GM21423 (cell line): ENCODE data around the gene VTN.
A peak's percentile ranks its signal among the peaks of the same experiment; 100 is the strongest.
"Not testable (repeated sequence)": the region's sequence is repeated elsewhere in the genome, so short reads cannot be mapped to it uniquely, and the experiment has no call there.

Experiments used
- ATAC-seq: cut with Tn5 transposase; IDR thresholded peaks from one replicate; pipeline ENCODE4 v1.9.1; 2021; ENCODE audit warnings: mild to moderate bottlenecking, moderate library complexity; ENCODE audit not compliant: unreplicated experiment

The VTN gene

GRCh38 chr17:28344011-28344410, 26.1 kb downstream of the VTN start:
- no peak for ATAC-seq

- no peak for ATAC-seq
Measured at GRCh38 chr17:28343491-28343932, 26.6 kb downstream of the VTN start.

DNA sequence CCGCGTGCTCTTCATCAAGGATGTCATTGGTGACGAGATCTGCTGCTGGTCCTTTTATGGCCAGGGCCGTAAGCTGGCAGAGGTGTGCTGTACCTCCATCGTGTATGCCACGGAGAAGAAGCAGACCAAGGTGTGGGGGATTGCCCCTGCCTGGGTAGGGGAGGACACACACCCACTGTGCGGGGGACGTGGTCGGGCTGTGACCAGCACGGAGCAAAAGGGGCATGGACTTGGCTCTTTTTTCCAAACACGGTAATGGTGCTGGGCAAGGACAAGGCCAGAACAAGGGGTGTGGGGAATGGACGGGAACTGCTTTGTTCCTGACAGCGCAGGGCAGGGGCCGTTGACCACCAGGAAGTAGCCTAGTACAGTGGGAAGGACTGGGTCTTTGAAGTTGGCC, 27.8 kb downstream of the VTN start:
- no peak for ATAC-seq

- ATAC-seq: no peak
Measured at GRCh38 chr17:28341516-28341915, 28.6 kb downstream of the VTN start.

GRCh38 chr17:28340374-28340773, 29.7 kb downstream of the VTN start:
- ATAC-seq: no peak

DNA sequence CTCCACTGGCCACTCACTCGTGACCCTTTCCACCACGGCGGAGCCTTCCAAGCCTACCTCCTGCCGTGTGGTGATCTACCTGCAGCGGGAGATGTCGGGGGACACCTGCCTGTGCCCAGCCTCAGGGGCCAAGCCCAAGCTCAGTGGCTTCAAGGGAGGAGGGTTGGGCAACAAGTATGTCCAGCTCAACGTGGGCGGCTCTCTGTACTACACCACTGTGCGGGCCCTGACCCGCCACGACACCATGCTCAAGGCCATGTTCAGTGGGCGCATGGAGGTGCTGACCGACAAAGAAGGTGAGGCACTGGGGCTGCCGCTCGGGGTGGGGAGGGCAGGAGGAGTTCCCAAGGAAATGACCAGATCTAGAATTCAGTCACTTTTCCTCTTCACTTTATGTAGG, 30.7 kb downstream of the VTN start:
- no peak for ATAC-seq

DNA sequence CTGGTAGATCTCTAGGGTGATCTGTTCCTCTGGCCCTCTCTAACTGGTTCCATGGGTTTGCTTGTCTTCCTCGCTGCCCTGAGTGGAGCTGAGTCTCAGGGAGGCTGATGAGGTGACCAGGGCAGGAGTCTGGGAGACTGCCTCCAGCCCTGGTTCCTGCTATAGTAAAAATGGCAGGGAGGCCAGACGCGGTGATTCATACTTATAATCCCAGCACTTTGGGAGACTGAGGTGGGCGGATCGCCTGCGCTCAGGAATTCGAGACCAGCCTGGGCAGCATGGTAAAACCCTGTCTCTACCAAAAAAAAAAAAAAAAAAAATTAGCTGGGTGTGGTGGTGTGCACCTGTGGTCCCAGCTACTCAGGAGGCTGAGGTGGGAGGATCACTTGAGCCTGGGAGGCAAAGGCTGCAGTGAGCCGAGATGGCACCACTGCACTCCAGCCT, 31.3 kb downstream of the VTN start:
- not testable (repeated sequence) for ATAC-seq

GRCh38 chr17:28338056-28338768, 31.9 kb downstream of the VTN start:
- ATAC-seq: no peak

DNA sequence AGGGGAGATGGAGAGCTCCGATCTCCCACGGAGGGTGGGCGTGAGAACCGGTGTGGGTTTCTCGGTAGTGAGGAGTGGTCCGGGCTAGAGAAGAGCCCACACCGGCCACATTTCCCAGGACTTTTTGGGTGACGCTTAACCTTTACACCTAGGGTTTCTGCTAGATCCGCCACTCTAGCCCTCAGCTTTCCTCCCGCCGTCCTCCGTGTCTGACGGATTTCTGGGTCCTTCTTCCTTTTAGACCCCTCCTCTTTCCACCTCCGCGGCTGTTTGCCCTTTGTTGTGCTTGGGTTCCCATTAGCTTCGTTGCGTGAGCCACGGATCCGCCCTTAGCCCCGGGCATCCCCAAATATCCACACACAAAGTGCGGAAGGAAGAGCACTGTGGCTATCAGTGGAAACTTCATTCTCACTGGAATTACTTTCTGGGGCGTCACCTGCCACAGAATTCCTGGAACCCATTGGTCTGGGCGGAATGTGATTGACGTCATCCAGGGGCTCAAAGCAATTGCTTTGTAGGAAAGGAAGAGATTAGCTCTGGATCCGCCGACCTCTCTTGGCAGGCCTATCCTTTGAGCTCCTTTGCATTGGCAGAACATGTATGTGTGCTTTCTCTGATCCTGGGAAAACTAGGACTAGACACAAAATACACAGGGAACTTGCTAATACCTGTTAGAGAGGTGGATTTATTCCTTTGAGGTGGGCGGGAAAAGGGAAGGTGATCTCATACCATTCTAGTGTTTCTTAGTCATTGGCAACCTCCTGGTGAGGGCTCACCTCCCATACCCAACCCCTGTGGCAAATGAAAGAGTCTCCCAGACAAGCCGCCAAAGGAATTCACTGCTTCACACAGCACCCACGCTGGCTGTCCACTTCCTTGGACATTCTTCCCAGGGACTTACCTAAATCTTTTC, 33.9 kb downstream of the VTN start:
- no peak for ATAC-seq

DNA sequence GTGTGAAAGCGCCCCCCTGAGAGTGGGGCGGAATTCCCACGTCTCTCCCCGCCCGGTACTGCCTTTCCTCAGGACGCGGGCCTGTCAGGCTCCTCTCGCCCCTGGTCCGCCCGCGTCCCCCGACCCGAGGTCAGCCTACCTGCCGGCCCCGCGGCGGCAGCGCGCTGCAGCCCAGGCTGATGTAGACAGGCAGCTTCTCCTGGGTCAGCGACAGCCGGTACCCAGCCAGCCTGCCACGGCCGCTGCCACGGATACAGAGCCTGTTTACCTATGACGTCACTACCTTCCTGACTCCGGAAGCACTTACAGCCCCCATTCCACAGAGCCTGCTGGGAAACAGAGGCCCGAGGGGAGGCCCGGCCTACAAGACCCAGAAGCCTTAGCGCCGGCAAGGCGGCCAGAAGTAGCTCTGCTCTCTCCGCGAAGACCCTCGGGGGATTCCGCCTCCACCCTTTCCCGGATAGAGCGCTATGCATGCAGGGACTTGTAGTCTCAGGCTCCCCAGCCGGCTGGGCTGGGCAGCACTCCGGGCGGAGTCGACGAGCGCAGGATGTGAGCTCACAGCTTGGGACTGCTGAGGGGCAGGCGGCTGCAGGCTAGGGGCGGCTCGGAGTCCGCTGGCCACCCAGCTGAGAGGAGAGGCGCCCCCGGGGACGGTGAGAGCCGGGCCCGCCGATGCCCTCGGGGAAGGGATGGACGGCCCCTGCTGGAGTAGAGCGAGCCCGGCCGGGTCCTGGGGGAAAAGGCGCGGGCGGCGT, 34.7 kb downstream of the VTN start, which contains the start of the genes IFT20 and TNFAIP1:
TSS of gene IFT20 (minus strand) at position 272 of the 758 bp plus-strand sequence. CDS start 3,487 bp downstream, outside the sequence.
TSS of gene TNFAIP1 (plus strand) at position 561 of the 758 bp plus-strand sequence. CDS start 3,761 bp downstream, outside the sequence.
- peak; percentile 97 for ATAC-seq

- no peak for ATAC-seq
Measured at GRCh38 chr17:28334666-28335200, 35.4 kb downstream of the VTN start.

- no peak for ATAC-seq
Measured at GRCh38 chr17:28334171-28334570, 35.9 kb downstream of the VTN start.

DNA sequence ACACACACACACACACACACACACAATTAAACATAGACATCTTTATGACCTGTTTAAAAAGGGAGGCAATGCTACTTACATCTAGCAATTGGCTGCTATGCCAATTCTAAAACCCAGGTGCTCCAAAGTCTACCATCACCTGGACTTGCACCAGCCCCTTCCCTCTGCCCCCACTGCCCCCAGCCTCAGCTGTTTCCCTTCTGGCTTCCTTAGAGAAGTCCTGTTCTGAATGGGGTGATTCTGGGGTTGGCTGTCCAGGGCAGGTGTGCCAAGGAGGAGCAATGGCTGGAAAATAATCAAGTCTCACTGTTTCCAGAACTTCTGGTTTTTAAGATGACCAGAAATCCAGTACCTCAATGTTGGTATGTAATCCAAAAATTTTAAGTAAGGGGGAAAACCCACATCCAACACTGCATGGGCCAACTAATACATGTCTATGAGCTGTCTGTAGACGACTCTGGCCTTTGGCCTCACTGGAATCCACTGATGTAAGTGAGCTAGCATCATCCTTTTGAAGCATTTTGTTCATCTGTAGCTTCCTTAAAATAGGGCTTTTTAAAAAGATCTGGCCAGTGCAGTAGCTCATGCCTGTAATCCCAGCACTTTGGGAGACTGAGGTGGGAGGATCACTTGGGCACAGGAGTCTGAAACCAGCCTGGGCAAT, 36.9 kb downstream of the VTN start:
- ATAC-seq: no peak

GRCh38 chr17:28331891-28332420, 38.2 kb downstream of the VTN start:
- ATAC-seq: no peak

DNA sequence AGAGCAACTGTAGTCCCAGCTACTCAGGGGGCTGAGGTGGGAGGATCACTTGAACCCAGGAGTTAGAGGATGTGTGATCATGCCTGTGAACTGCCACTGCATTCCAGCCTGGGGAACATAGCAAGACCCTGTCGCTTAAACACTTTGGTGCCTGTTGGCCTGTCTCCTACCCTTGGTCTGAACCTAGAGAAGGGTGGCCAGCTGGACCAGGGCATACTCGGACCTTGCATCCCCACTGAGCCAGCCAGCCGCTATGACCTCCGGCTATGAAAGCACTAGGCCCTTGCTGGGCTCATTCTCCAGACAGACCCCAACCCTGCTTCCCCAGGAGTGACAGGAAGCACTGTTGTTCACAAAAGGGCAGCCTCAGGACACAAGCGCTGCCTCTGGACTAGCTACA, 39.4 kb downstream of the VTN start:
- no peak for ATAC-seq

DNA sequence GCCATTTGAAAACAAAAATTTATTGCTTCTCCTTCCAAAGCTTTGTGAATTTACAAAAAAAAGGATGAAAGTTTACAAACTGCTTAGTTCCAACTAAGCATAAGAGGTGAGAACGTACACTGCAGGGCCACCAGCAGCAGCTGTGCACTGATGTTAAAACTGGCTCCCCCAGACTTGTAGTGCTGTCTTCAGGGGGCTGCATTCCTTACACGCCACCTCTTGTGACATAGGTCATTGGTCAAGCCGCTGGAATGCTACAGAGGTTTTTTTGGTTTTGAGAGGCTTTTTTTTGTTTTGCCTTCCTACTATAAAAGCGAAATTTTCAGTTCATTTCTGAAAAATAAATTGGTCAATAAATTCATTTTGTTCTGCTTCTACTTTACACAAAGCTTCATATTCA, 41.8 kb downstream of the VTN start:
- ATAC-seq: no peak

DNA sequence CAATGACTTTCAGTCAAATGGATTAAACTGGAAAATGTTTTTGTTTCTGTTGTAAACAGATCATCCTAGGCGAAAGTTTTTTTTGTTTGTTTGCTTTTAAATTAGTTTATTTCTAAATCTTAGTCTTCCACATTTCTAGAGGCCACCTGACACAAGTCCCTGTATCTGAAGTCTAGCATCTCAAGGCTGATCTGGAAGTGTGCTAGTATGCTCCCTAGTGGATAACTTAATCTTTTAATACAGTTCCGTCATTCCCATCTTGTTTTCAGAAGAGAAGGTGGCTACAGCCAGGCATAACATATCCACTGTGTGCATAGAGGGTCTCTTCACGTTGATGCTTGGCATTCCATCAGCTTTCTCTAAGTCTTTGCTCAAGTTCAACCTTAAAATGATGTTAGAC, 42.4 kb downstream of the VTN start:
- ATAC-seq: no peak

- ATAC-seq: peak; percentile 50
Measured at GRCh38 chr17:28327031-28327607, 43.0 kb downstream of the VTN start.

DNA sequence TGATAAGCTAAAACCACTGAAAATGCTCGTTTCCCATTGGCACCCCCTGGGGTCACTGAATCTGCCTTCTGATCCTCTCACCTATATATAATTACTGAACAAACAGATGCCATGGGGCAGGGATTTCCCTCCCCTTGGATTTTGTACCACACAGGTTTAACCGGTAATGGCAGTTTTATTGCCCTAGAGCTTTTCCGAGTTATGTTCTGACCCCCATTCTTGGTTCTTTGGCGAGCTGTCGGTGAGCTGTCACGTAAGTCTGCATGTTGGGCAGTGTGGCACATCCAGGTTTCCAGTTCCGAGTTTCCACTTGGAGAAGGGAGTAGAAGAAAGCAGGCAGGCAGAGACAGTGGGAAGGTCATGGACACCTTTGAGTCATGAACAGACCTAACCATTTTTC, 44.0 kb downstream of the VTN start:
- no peak for ATAC-seq

GRCh38 chr17:28325211-28325610, 44.9 kb downstream of the VTN start:
- ATAC-seq: no peak
